GM12872 (cell line): ENCODE data around the gene FAM181B.

Source experiments
- CTCF ChIP-seq: IDR thresholded peaks from 3 replicates; pipeline ENCODE4 v1.5.1; 2011; ENCODE audit warnings: low read depth, mild to moderate bottlenecking, low read length, moderate library complexity; ENCODE audit not compliant: insufficient read depth

Gene FAM181B

GRCh38 chr11:82767123-82767522 lies 33.5 kb upstream of the FAM181B start:
- no peak for TF ChIP-seq CTCF

- TF ChIP-seq CTCF = no peak
Measured at GRCh38 chr11:82765466-82766034, 31.9 kb upstream of the FAM181B start.

GRCh38 chr11:82763167-82763566 lies 29.5 kb upstream of the FAM181B start:
- TF ChIP-seq CTCF = no peak

GRCh38 chr11:82759649-82760048 lies 26.0 kb upstream of the FAM181B start:
- TF ChIP-seq CTCF = no peak

GRCh38 chr11:82757660-82758357 lies 24.1 kb upstream of the FAM181B start:
- TF ChIP-seq CTCF = no peak

GRCh38 chr11:82756765-82757639 lies 23.3 kb upstream of the FAM181B start:
- TF ChIP-seq CTCF = no peak

GRCh38 chr11:82754410-82754809 lies 20.7 kb upstream of the FAM181B start:
- no peak for TF ChIP-seq CTCF
